Measurements from ENCODE around the gene STOX2.

STOX2 gene

DNA sequence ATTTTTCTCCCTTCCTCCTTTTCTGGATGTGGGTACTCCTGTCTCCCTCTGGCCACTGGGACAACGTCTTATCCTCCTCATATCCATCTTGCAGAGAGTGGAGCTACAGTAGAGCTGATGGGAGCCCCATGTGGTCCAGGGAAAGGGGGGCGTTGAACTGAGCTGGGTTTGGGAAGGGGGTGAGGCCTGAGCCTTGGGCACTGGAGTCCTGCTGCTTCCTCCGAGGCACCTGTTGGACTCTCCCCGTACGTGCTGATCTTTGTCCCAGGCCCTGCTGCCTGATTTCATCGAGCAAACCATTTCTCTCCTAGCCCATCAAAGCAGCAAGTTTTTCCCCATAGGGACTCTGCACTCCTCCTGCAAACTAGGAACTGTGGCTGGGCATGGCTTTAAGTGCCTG, 94.3 kb downstream of the STOX2 start:
- Histone ChIP-seq H3K27me3 (ENCODE audit: control insufficient read depth, insufficient read depth, low read length) (no peaks in the 10 kb centered on the region), H3K36me3 (ENCODE audit: control insufficient read depth, insufficient read depth, low read length) (no peaks in the 10 kb centered on the region)

DNA sequence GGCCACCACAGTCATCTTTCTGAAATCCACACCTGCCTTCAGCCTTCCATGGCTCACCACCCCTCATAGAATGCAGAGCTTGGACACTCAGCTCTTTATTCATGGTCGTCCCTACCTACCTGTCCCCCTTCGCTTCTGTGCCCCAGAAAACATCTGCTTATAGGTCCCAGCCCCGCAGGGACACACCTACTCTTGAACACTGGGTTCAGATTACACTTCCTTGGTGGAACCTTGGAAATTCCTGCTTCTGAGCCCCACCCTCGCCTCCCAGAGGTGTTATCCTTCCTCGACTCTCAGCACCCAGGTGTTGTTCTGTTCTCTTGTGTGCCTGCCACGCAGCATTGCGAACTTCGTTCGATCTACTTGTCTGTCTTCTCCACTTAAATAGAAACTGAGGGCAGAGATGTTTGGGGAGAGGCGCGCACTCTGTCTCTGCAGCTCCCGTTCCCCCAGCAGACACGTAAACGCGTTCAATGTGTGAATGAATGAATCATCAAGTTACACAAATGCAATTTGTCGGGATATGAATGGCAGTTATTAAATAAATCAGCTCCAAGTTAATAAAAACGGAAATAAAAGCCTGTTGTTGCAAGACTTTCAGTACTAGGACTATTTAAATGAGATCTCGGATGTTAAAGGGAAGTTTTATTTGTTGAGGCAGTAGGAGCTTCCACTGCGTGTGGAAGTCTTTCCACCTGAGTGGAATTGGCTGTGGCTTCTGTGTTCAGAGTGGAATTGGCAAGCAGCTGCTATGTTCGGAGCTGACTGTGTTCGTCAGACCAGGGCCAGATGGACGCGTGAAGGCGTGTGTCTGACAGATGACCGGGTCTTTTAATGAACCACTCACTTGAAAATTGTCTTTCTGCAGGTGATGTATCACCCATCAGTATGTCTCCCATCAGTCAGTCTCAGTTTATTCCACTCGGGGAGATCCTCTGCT, 95.6 kb downstream of the STOX2 start:
- H3K4me3 ChIP-seq (ENCODE audit: low read length): no peak overlapping the region

More for the DNA sequence above, 94.3 kb downstream of the STOX2 start:
- no peaks in the 10 kb centered on the region for H3K4me1 ChIP-seq (ENCODE audit: control insufficient read depth, insufficient read depth, low read length)
- H3K9me3 ChIP-seq (ENCODE audit: control insufficient read depth, low read length): no peaks in the 10 kb centered on the region
- H3K9ac ChIP-seq (ENCODE audit: low read length): no peak overlapping the region
- no peak overlapping the region for H3K4me3 ChIP-seq (ENCODE audit: low read length)

DNA sequence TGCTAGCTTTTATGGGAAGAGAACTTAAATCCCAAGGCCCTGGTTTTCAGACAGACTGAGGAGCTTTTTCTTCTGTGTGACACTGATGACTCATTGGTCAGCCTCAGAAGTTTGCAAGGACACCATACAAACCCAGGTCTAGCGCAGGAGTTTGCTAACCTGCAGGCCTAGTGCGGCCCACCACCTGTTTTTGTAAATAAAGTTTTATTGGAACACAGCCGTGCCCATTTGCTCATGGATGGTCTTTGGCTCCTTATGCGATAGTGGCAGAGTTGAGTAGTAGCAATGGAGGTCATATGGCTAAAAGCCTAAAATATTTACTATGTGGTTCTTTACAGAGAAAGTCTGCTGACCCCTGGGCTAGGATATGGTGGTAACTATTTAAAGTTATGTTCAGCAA, 98.3 kb downstream of the STOX2 start:
- H3K36me3 ChIP-seq (ENCODE audit: control insufficient read depth, insufficient read depth, low read length): no peaks in the 10 kb centered on the region
- H3K4me1 ChIP-seq (ENCODE audit: control insufficient read depth, insufficient read depth, low read length): no peaks in the 10 kb centered on the region
- no peaks in the 10 kb centered on the region for H3K27me3 ChIP-seq (ENCODE audit: control insufficient read depth, insufficient read depth, low read length)
- H3K9ac ChIP-seq (ENCODE audit: low read length): no peak overlapping the region
- no peak overlapping the region for H3K4me3 ChIP-seq (ENCODE audit: low read length)
- no peaks in the 10 kb centered on the region for H3K9me3 ChIP-seq (ENCODE audit: control insufficient read depth, low read length)

More for the DNA sequence above, 95.6 kb downstream of the STOX2 start:
- no peaks in the 10 kb centered on the region for H3K36me3 ChIP-seq (ENCODE audit: control insufficient read depth, insufficient read depth, low read length)
- no peaks in the 10 kb centered on the region for H3K27me3 ChIP-seq (ENCODE audit: control insufficient read depth, insufficient read depth, low read length)
- H3K4me1 ChIP-seq (ENCODE audit: control insufficient read depth, insufficient read depth, low read length): no peaks in the 10 kb centered on the region
- no peaks in the 10 kb centered on the region for H3K9me3 ChIP-seq (ENCODE audit: control insufficient read depth, low read length)
- no peak overlapping the region for H3K9ac ChIP-seq (ENCODE audit: low read length)

DNA sequence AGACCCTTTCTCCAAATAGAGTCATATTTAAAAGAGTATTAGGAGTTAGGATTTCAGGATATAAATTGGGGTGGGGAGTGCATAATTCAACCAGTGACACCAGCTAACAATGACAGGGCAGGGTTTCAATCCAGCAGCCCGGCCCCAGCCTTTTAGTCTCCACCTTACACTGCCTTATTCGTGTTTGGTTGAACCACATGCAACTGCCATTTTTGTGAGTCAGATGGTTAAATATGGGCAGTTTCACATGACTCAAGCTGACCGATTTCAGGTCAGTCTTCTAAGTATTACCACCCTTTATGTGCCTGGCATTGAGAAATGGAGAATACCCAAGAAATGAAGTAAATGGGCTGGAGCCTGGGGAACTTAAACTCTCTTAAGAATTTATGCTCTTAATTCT, 102.8 kb downstream of the STOX2 start:
- Histone ChIP-seq H3K4me3 (ENCODE audit: low read length) (no peak overlapping the region), H3K36me3 (ENCODE audit: control insufficient read depth, insufficient read depth, low read length) (no peaks in the 10 kb centered on the region), H3K4me1 (ENCODE audit: control insufficient read depth, insufficient read depth, low read length) (no peaks in the 10 kb centered on the region), H3K9ac (ENCODE audit: low read length) (no peak overlapping the region), H3K27me3 (ENCODE audit: control insufficient read depth, insufficient read depth, low read length) (no peaks in the 10 kb centered on the region), H3K9me3 (ENCODE audit: control insufficient read depth, low read length) (no peaks in the 10 kb centered on the region)

DNA sequence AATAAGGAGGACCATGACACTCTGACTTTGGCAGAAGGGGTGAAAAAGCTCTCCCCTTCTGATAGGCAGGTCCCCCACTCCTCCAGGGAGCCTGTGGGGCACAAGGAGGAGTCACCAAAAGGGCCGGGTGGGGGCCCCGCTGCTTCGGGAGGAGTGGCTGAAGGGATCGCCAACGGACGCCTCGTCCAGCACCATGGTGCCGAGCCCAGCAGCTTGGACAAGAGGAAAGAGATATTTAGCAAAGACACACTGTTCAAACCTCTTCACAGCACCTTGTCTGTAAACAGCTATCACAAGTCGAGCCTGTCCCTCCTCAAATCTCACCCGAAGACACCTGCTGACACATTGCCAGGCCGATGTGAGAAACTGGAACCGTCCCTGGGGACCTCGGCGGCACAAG, 105.6 kb downstream of the STOX2 start:
- Histone ChIP-seq H3K27me3 (ENCODE audit: control insufficient read depth, insufficient read depth, low read length) (no peaks in the 10 kb centered on the region), H3K4me3 (ENCODE audit: low read length) (no peak overlapping the region), H3K9me3 (ENCODE audit: control insufficient read depth, low read length) (no peaks in the 10 kb centered on the region), H3K9ac (ENCODE audit: low read length) (no peak overlapping the region), H3K36me3 (ENCODE audit: control insufficient read depth, insufficient read depth, low read length) (no peaks in the 10 kb centered on the region), H3K4me1 (ENCODE audit: control insufficient read depth, insufficient read depth, low read length) (no peaks in the 10 kb centered on the region)

DNA sequence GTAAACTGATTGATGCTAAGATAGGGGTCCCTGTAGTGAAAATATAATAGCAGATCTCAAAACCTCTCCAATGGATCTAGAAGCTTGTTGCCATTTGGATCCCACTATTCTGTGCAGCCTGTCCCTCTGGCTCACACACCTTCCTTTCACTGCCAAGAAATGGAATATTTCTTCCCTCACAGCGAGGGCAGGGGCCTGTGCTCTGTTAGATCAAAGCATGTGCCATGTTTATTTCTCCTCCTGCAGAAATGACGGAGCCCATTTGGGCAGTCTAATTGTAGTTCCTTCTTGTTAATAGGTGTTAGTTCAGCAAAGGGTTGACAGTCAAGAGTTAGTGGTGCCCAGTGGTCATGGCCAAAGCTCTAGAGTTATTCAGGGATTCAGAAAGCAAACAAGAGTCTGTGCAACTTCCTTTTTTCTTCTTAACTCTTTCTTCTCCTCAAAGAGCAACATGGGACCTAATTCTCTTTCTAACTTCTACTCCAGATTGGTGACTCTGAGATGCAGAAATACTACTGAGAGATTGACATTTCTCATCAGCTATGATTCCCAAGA, 106.8 kb downstream of the STOX2 start:
- Histone ChIP-seq H3K4me3 (ENCODE audit: low read length) (no peak overlapping the region), H3K4me1 (ENCODE audit: control insufficient read depth, insufficient read depth, low read length) (no peaks in the 10 kb centered on the region), H3K27me3 (ENCODE audit: control insufficient read depth, insufficient read depth, low read length) (no peaks in the 10 kb centered on the region), H3K9ac (ENCODE audit: low read length) (no peak overlapping the region), H3K9me3 (ENCODE audit: control insufficient read depth, low read length) (no peaks in the 10 kb centered on the region), H3K36me3 (ENCODE audit: control insufficient read depth, insufficient read depth, low read length) (no peaks in the 10 kb centered on the region)

DNA sequence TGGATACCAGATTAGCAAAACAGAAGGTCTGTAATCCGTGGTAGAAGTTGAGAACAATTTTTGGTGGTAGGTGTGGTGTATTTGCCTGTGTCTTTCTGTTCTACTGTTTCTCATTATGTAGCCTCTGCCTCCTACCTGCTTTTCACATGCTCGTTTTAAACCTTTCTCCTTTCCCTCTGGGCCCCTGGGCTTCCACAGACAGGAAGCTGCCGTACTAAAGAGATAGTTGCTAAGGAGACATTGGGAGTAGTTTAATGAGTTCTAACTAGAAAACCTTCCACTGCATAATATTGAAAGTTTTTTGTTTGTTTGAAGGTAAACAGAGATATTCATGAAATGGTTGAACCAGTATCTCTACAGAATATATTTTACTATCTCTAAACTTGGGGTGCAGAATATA, 107.8 kb downstream of the STOX2 start:
- Histone ChIP-seq H3K9me3 (ENCODE audit: control insufficient read depth, low read length) (no peaks in the 10 kb centered on the region), H3K4me3 (ENCODE audit: low read length) (no peak overlapping the region), H3K36me3 (ENCODE audit: control insufficient read depth, insufficient read depth, low read length) (no peaks in the 10 kb centered on the region), H3K9ac (ENCODE audit: low read length) (no peak overlapping the region), H3K27me3 (ENCODE audit: control insufficient read depth, insufficient read depth, low read length) (no peaks in the 10 kb centered on the region), H3K4me1 (ENCODE audit: control insufficient read depth, insufficient read depth, low read length) (no peaks in the 10 kb centered on the region)

DNA sequence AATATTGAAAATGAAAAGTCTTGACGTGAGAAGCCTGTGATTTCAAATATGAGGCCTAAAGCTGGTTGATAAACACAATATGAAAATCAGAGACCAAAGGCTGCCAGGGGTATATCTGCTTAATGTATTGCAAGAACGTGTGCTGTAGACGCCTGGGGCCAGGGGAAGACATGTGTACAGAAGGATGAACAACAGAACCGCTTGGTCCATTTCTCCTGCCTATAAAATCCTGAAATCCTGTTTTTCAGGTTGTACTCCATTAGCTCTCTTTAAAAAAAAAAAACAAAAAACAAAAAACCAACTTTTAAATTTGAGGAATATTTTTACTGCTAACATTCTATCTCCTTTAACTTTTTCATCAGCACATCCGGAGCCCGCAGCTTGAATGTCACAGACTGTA, 109.2 kb downstream of the STOX2 start:
- H3K9me3 ChIP-seq (ENCODE audit: control insufficient read depth, low read length): no peaks in the 10 kb centered on the region

DNA sequence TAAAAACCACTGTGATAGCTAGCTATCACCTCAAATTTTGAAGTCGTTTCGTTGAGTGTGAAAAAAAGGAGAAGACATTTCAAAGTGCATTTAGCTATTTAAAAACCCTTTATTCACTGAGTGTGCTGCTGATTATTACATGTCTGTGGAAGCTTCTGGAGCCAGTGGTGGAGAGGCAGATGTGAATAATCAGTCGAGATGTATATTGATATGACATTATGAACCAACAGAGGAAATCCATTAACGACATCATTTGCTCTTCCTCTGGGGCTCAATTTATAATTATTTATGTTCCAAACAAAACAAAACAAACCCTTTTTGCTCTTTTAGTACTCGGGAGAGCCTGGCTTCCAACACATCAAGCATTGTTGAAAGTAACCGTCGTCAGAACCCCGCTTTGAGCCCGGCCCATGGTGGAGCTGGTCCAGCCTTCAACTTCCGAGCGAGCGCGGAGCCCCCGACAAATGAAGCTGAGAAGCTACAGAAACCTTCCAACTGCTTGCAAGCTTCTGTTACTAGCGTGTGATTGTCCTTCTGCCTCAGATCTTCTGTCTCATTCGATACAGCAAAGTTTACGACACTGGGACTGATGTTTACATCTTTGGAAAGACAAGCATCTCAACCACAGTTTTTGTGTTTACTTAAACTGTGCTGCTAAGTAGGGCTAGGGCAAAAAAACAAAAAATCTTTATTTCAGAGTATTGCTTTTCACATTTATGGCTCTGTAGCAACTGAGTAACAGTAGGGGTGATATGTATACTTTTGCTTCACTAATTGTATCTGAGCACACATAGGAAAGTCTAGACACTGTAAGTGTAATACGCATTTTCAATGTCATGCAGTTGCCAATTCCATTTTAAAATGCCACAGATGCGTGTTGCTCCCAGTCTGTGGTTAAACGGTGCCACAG, 111.9 kb downstream of the STOX2 start:
- Histone ChIP-seq H3K9me3 (ENCODE audit: control insufficient read depth, low read length) (no peaks in the 10 kb centered on the region), H3K36me3 (ENCODE audit: control insufficient read depth, insufficient read depth, low read length) (no peaks in the 10 kb centered on the region), H3K4me3 (ENCODE audit: low read length) (no peak overlapping the region), H3K27me3 (ENCODE audit: control insufficient read depth, insufficient read depth, low read length) (no peaks in the 10 kb centered on the region), H3K4me1 (ENCODE audit: control insufficient read depth, insufficient read depth, low read length) (peaks cover 12% of the 10 kb centered on the region), H3K9ac (ENCODE audit: low read length) (no peak overlapping the region)

More for the DNA sequence above, 109.2 kb downstream of the STOX2 start:
- Histone ChIP-seq H3K9ac (ENCODE audit: low read length) (no peak overlapping the region), H3K4me3 (ENCODE audit: low read length) (no peak overlapping the region), H3K27me3 (ENCODE audit: control insufficient read depth, insufficient read depth, low read length) (no peaks in the 10 kb centered on the region), H3K4me1 (ENCODE audit: control insufficient read depth, insufficient read depth, low read length) (no peaks in the 10 kb centered on the region), H3K36me3 (ENCODE audit: control insufficient read depth, insufficient read depth, low read length) (no peaks in the 10 kb centered on the region)

DNA sequence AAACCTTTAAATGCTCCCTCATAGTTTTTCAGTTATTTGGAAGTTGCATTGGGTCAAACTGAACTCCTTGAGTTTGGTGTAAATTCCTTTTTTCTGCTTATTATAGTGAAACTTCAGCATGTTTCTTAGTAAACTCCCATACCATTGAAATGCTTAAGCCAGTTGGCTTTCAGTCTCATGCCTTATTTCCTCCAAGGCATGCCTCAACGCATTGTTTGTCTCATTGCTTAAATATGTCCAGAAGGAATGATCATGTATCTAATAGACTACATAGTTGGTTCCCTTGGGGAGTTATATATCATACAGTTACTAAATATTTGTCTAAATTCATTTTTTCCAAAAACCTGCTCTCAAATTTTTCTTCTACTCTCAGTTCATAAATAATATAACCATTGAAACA, 114.0 kb downstream of the STOX2 start:
- Histone ChIP-seq H3K27me3 (ENCODE audit: control insufficient read depth, insufficient read depth, low read length) (no peaks in the 10 kb centered on the region), H3K4me1 (ENCODE audit: control insufficient read depth, insufficient read depth, low read length) (peaks cover 13% of the 10 kb centered on the region), H3K4me3 (ENCODE audit: low read length) (no peak overlapping the region), H3K9ac (ENCODE audit: low read length) (no peak overlapping the region), H3K36me3 (ENCODE audit: control insufficient read depth, insufficient read depth, low read length) (no peaks in the 10 kb centered on the region), H3K9me3 (ENCODE audit: control insufficient read depth, low read length) (no peaks in the 10 kb centered on the region)

DNA sequence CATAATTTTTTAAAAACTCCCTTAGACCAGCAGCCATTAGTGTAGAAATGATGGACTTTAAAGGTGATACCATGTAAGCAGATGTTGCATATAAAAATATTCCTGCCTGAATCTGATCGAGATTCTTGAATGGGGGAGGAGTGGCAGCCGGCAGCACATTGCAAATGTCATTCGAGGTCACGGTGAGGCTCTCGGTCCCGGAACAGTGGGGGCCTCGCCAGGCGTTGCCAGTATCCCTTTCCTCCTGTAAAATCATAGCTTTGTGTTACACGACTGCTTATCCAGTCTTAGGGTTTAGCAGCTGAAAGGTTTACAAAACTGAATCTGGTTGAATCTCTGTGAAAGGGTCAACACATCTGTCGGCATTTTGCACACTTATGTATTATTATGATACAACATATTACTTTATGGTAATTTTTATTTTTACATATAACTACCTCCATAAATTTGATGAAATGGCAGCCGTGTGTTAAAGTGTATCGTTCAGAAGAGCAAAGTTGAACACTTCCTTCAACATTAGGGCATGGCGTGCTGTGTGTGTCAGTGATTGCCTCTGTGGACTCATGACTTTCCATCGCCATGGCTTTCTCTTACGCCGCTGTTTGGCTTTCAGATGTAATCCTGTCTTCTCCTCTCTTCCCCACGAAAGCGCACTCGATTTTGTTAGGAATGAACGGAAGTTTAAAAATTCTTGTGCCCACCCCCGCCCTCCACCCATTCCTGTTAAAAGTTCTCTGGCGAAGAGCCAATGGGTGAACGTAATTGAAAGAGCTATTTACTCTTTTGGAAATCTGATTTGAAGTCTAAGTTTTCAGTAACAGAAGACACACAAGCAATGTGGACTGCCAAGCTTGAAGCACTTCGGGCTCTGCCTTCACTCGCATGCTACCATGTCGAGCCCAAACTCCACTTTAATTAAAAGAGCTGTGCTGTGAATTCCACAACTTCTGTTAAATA, 114.8 kb downstream of the STOX2 start:
- Histone ChIP-seq H3K36me3 (ENCODE audit: control insufficient read depth, insufficient read depth, low read length) (no peaks in the 10 kb centered on the region), H3K4me3 (ENCODE audit: low read length) (no peak overlapping the region), H3K4me1 (ENCODE audit: control insufficient read depth, insufficient read depth, low read length) (peaks cover 13% of the 10 kb centered on the region), H3K9me3 (ENCODE audit: control insufficient read depth, low read length) (no peaks in the 10 kb centered on the region), H3K27me3 (ENCODE audit: control insufficient read depth, insufficient read depth, low read length) (no peaks in the 10 kb centered on the region), H3K9ac (ENCODE audit: low read length) (no peak overlapping the region)
